Measurements from ENCODE around the gene UBR1.

DNA sequence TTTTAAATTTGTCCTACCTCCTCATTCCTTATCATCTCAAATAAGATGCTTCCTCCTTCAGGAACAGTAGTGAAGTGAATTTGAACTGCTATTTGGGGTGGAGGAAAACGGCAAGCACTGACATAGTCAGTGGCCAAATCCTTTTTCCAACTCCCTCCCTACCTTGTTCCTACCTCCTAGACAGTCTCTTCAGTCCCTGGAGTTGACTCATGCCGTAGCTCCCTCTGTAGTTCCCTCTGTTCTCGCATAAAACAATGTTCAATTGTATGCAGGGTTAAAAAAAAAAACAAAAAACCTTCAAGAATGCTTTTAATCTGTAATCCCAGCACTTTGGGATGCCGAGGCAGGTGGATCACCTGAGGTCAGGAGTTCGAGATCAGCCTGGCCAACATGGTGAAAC lies 1.4 kb downstream of the UBR1 start:
- no peak for TF ChIP-seq CTCF (IDR thresholded peaks at IDR 0.05)
- TF ChIP-seq POLR2AphosphoS5 (IDR thresholded peaks at IDR 0.05; ENCODE audit: low read depth, low read length), result no peak
- no peak for TF ChIP-seq SIN3A (IDR thresholded peaks at IDR 0.05; ENCODE audit: borderline replicate concordance, insufficient read depth, low read depth, low read length)
- no peak for TF ChIP-seq TCF7L2 (IDR thresholded peaks at IDR 0.05; ENCODE audit: low read depth, low read length)
- no peak for TF ChIP-seq REST (IDR thresholded peaks at IDR 0.05; ENCODE audit: insufficient read depth in 1 of 2, low read depth in 2 of 2, low read length in 1 of 2)
